Activated CD4-positive, alpha-beta memory T cell treated with anti-CD3 and anti-CD28 coated beads for 36 hours (primary cell): Measurements from ENCODE around the gene TCAIM. TPM values are rescaled to one million over a fixed set of nuclear protein-coding genes. Genes with fewer than 3 reads are reported as not detected.

Experiments
- CTCF ChIA-PET: fragments of 350-600 bp; sonication (Branson Sonifier 250); formaldehyde crosslinking; loops from one replicate; lab custom pipeline; 2021; ENCODE audit warnings: antibody characterized with exemption, inconsistent platforms; lab: Charles Lee
- POLR2A ChIA-PET: fragments of 350-600 bp; sonication (Branson Sonifier 250); formaldehyde crosslinking; loops from one replicate; lab custom pipeline; 2021; ENCODE audit warnings: antibody characterized with exemption; lab: Charles Lee
- DNase-seq: peaks from one replicate; pipeline ENCODE4 v3.0.0-alpha.2; 2020
- H3K27ac Mint-ChIP-seq: one replicate; pipeline ENCODE4 v1.8.0; 2021; ENCODE audit warnings: mixed read lengths
- H3K27me3 Mint-ChIP-seq: one replicate; pipeline ENCODE4 v1.8.0; 2021; ENCODE audit warnings: mixed read lengths
- H3K36me3 Mint-ChIP-seq: one replicate; pipeline ENCODE4 v1.8.0; 2021; ENCODE audit warnings: mixed read lengths
- H3K4me1 Mint-ChIP-seq: one replicate; pipeline ENCODE4 v1.8.0; 2021; ENCODE audit warnings: low read depth, mixed read lengths
- H3K4me3 Mint-ChIP-seq: one replicate; pipeline ENCODE4 v1.8.0; 2021; ENCODE audit warnings: mild to moderate bottlenecking, mixed read lengths
- H3K9me3 Mint-ChIP-seq: one replicate; pipeline ENCODE4 v1.8.0; 2021; ENCODE audit warnings: mixed read lengths
- intact Hi-C: fragments of 100-400 bp; cut with micrococcal nuclease; formaldehyde crosslinking; loops from one replicate; pipeline ENCODE4 v1.15.1; 2023
- total RNA-seq, 2 experiments: library from RNA; stranded (reverse); gene quantifications; one replicate each; pipeline ENCODE4 v1.2.3, GENCODE V29; 2021

TCAIM gene, protein sequence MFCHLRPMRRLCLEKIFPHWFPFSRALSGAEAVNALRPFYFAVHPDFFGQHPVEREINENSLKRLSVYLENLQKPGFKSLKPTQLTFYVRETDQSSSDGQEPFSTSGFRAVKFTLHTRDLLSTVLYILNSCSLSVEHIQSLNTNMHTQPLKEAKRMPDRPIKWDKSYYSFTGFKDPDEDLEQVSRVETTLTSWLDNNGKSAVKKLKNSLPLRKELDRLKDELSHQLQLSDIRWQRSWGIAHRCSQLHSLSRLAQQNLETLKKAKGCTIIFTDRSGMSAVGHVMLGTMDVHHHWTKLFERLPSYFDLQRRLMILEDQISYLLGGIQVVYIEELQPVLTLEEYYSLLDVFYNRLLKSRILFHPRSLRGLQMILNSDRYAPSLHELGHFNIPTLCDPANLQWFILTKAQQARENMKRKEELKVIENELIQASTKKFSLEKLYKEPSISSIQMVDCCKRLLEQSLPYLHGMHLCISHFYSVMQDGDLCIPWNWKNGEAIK
- 10 to 100 TPM; 17.2 to 17.9 TPM for total RNA-seq

DNA sequence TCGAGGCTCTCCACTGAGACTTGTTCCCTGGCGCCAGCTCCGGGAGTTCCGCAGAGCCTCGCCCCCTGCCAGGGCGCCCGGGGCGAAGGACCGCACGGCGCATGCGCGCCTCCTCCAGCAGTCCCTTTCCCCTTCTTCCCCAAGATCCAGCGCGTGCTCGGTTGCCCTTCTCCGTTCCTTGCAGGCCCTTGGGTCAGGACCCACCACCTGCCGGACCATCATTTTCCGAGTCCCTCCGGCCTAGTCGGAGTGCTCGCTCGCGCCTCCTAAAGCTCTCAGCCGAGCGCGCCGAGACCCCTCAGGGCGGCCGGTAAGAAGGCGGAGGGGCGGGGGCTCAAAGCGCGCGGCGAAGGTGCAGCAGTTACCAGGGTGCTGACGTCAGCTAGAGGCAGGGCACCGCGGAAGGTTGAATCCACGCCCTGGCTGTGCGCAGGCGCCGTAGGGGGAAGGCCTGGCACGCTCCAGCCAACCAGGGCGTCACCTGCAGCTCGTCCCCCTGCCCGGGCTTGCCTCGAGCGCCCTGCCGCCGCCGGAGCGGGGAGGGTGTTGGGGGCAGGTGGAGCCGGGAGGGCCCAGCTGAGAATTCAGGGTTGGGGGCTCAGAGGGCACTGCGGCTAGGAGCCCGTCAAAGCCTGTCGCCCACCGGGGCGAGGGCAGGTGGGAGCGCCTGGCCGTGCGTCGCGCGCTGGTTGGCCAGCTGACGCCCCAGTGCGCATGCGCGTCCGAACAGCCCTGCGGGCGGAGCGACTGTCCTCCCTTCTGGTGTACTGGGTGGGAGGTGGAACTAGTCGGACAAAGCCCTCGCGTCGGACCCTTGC lies at the start of gene TCAIM:
Gene TCAIM, plus strand, starts transcription at position 757 of the 818 bp plus-strand sequence. CDS start 16,017 bp downstream, outside the sequence.
- CTCF ChIA-PET, result interaction anchor here (0.7 to 1.8 kb wide), 3 partner anchors 14 to 525 kb away, joined by 3 to 10 read pairs (median 4); no protein-coding TSS in a partner anchor
- no peaks in the 10 kb centered on the region for H3K9me3 Mint-ChIP-seq
- peaks cover 6% of the 10 kb centered on the region for H3K27me3 Mint-ChIP-seq
- peak within 1 kb of the TSS; percentile 98 for H3K4me3 Mint-ChIP-seq
- H3K27ac Mint-ChIP-seq, result peak within 1 kb of the TSS; percentile 97
- POLR2A ChIA-PET, result interaction anchor here (0.8 to 2.1 kb wide), 7 partner anchors 102 to 424 kb away, joined by 3 to 18 read pairs (median 5); partner anchors contain the start of genes KIAA1143, KIF15, ZKSCAN7 and ZNF445
- peaks cover 2% of the 10 kb centered on the region for H3K36me3 Mint-ChIP-seq
- peaks cover 22% of the 10 kb centered on the region for H3K4me1 Mint-ChIP-seq
- intact Hi-C loops, result loop anchor here (1.0 to 10.0 kb wide), 7 partner anchors 101 to 1357 kb away; partner anchors contain the start of genes ABHD5, SNRK, ZNF197 and ZNF445
- peak; percentile 99 for DNase-seq

DNA sequence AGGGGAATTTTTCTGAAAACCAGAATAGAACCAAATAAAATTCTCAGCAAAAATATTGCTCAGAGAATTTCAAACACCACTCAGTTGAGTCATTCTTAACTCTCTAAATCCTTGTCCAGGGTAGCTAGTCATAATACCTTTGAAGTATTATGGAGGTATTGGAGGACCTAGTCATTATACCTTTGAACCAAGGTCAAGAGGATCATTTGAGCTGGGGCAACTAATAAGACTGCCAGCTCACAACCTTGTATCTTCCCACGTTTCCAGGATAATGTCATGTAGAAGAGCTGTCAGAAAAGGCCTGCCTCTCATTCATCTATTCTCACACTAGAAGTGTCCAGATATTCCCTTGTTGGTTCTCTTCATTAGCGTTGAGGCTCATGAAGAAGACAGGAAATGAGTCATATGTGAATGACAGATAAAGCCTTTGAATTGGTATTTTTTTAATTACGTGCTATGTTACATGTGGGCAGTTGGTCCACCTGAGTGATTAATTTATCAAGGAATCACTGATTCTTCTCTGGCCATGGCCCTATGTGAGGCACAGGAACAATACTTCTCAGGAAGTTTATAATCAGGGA lies 48.6 kb upstream of the TCAIM start:
- Mint-ChIP-seq H3K36me3 (no peaks in the 10 kb centered on the region), H3K4me1 (no peaks in the 10 kb centered on the region), H3K9me3 (no peaks in the 10 kb centered on the region), H3K27me3 (peaks cover 17% of the 10 kb centered on the region), H3K4me3 (no peak overlapping the region), H3K27ac (no peak overlapping the region)
- ChIA-PET CTCF (no interaction called here), POLR2A (no interaction called here)
- intact Hi-C loops, result no loop called here
- DNase-seq, result no peak

DNA sequence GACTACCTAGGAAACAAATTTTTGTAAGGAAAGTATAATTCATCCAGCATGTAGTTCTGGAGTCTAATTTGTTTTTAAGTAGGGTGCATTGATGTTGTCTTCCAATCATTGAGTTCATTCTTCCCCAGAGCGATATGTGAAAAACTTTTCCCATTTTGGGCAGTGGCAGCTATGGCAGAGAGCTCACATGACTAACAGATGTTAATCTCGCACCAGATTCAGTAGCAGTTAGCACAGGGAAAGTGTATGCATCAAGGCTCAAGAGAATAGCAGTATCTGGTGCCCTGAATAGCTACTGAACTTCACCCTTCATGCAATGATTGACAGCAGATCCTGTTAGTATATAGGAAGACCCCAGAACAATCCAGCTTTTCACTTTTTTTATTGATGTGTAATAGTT lies 46.3 kb upstream of the TCAIM start:
- Mint-ChIP-seq H3K4me3 (no peak overlapping the region), H3K9me3 (no peaks in the 10 kb centered on the region), H3K27me3 (peaks cover 27% of the 10 kb centered on the region), H3K36me3 (no peaks in the 10 kb centered on the region), H3K27ac (no peak overlapping the region), H3K4me1 (no peaks in the 10 kb centered on the region)
- intact Hi-C loops, result no loop called here
- CTCF ChIA-PET, result no interaction called here
- no peak for DNase-seq
- POLR2A ChIA-PET, result no interaction called here

DNA sequence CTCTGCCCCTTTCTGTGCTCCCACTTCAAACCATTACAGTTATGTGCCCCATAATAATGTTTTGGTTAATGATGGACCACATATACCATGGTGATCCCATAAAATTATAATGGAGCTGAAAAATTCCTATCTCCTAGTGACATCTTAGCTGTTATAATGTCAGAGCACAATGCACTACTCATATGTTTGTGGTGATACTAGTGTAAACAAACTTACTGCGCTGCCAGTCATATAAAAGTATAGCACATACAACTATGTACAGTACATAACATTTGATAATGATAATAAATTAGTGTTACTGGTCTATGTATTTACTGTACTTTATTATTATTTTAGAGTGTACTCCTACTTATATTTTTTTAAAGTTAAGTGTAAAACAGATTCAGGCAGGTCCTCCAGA lies 45.6 kb upstream of the TCAIM start:
- CTCF ChIA-PET, result no interaction called here
- DNase-seq, result no peak
- H3K36me3 Mint-ChIP-seq, result no peaks in the 10 kb centered on the region
- H3K9me3 Mint-ChIP-seq, result no peaks in the 10 kb centered on the region
- POLR2A ChIA-PET, result no interaction called here
- H3K27ac Mint-ChIP-seq, result no peak overlapping the region
- intact Hi-C loops, result no loop called here
- no peak overlapping the region for H3K4me3 Mint-ChIP-seq
- H3K27me3 Mint-ChIP-seq, result peaks cover 25% of the 10 kb centered on the region
- H3K4me1 Mint-ChIP-seq, result no peaks in the 10 kb centered on the region

DNA sequence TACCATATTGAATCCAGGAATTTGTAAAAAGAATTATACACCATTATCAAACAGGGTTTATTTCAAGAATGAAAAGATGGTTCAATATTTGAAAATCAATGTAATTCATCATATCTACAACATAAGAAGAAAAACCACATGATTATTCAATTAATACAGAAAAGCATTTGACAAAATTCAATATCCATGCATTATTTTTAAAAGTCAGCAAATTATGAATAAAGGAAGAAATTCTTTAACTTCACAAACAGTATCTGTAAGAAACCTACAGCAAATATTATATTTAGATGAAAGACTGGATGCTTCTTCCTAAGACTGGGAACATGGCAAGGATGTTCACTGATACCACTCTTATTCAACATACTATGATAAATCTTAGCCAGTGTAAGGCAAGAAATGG lies 41.3 kb upstream of the TCAIM start:
- H3K27me3 Mint-ChIP-seq, result peaks cover 19% of the 10 kb centered on the region
- no peak overlapping the region for H3K4me3 Mint-ChIP-seq
- intact Hi-C loops, result no loop called here
- H3K36me3 Mint-ChIP-seq, result no peaks in the 10 kb centered on the region
- ChIA-PET CTCF (no interaction called here), POLR2A (no interaction called here)
- H3K4me1 Mint-ChIP-seq, result no peaks in the 10 kb centered on the region
- DNase-seq, result no peak
- H3K27ac Mint-ChIP-seq, result no peak overlapping the region
- no peaks in the 10 kb centered on the region for H3K9me3 Mint-ChIP-seq

DNA sequence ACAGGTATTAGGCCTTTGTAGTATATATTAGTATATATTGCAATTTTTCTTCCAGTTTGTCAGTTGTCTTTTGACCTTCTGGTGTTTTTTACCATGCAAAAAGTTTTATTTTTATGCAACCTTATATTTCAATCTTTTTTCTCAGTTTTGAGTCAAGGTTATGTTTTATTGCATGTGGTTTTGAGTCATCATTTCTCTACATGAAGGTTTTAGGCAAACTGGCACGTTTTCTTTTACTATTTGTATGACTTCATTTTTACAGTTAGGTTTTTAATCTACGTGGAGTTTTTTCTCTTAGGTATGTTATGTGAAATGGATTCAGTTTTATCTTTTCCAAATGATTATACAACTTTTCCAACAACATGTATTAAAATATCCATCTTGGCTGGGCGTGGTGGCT lies 36.8 kb upstream of the TCAIM start:
- Mint-ChIP-seq H3K4me1 (no peaks in the 10 kb centered on the region), H3K4me3 (no peak overlapping the region), H3K27ac (no peak overlapping the region), H3K36me3 (no peaks in the 10 kb centered on the region), H3K27me3 (peaks cover 5% of the 10 kb centered on the region), H3K9me3 (no peaks in the 10 kb centered on the region)
- ChIA-PET CTCF (no interaction called here), POLR2A (no interaction called here)
- intact Hi-C loops, result no loop called here
- DNase-seq, result no peak

DNA sequence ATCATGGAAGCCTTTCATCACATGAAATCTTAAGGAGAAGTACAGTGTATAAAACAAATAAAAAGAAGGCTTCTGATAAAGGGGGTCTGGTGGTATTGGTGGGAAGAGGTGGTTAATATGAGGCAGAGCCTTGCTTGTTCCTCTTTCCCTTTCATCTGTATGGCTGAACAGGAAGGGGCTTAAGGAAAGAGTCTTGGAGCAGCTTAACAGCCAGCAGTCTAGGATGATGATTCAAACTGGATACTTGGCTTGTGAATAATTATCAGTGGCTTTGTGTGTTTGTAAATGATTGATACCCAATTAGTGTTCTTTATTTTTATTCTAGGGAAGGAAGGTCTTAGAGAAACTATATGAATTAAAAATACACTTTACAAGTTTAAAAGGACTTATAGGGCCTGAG lies 29.1 kb upstream of the TCAIM start:
- no peaks in the 10 kb centered on the region for H3K9me3 Mint-ChIP-seq
- DNase-seq, result no peak
- H3K27ac Mint-ChIP-seq, result no peak overlapping the region
- no peaks in the 10 kb centered on the region for H3K36me3 Mint-ChIP-seq
- peaks cover 6% of the 10 kb centered on the region for H3K27me3 Mint-ChIP-seq
- ChIA-PET CTCF (no interaction called here), POLR2A (no interaction called here)
- intact Hi-C loops, result no loop called here
- H3K4me1 Mint-ChIP-seq, result no peaks in the 10 kb centered on the region
- H3K4me3 Mint-ChIP-seq, result no peak overlapping the region

DNA sequence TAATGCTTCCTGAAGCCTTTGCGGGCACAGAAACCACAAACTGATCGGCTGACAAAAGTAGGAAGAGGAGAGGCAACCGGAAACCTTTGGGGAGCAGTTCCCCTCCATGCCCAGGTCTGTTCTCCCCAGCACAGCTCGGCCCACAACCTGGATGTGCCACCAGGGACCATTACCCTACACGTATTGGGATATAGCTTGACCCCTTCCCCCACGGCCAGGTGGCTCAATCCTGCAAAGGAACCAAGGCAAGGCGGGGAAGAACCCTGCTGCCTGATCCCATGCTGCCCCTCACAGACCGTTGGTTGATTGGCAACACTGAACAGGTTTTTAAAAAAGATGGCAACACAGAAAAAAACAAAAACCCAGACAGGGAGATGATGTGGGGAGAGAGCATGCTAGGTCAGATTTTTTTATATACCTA lies 19.7 kb upstream of the TCAIM start:
- no peaks in the 10 kb centered on the region for H3K4me1 Mint-ChIP-seq
- ChIA-PET POLR2A (no interaction called here), CTCF (no interaction called here)
- H3K4me3 Mint-ChIP-seq, result no peak overlapping the region
- no peaks in the 10 kb centered on the region for H3K36me3 Mint-ChIP-seq
- H3K27ac Mint-ChIP-seq, result no peak overlapping the region
- no peak for DNase-seq
- no peaks in the 10 kb centered on the region for H3K9me3 Mint-ChIP-seq
- intact Hi-C loops, result no loop called here
- peaks cover 6% of the 10 kb centered on the region for H3K27me3 Mint-ChIP-seq

DNA sequence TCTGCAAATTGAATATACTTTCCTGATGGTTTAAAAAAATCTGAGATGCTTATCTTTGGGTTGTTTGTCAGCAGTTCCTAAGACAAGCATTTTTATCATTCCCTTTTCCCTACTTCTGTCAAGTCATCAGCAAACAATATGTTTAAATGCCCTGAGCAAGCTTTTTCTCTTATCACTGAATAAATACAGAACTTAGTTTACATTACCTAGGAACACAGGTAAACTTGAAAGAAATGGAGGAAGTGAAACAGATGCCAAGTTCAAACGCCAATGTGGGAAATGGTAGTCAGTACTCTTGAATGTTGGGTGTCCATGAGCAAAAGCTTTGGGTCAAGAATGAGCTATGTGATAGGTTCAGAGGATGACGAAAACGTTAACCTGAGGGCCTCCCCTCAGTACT lies 17.2 kb upstream of the TCAIM start:
- intact Hi-C loops, result loop anchor here (5.0 kb wide), 2 partner anchors 191 to 211 kb away; no protein-coding TSS in a partner anchor
- no peaks in the 10 kb centered on the region for H3K36me3 Mint-ChIP-seq
- H3K27ac Mint-ChIP-seq, result no peak overlapping the region
- no peaks in the 10 kb centered on the region for H3K4me1 Mint-ChIP-seq
- ChIA-PET CTCF (interaction anchor here (1.4 to 3.0 kb wide), 2 partner anchors 8 to 211 kb away, joined by 5 to 13 read pairs; no protein-coding TSS in a partner anchor), POLR2A (no interaction called here)
- H3K9me3 Mint-ChIP-seq, result no peaks in the 10 kb centered on the region
- H3K27me3 Mint-ChIP-seq, result peaks cover 10% of the 10 kb centered on the region
- no peak for DNase-seq
- H3K4me3 Mint-ChIP-seq, result no peak overlapping the region

DNA sequence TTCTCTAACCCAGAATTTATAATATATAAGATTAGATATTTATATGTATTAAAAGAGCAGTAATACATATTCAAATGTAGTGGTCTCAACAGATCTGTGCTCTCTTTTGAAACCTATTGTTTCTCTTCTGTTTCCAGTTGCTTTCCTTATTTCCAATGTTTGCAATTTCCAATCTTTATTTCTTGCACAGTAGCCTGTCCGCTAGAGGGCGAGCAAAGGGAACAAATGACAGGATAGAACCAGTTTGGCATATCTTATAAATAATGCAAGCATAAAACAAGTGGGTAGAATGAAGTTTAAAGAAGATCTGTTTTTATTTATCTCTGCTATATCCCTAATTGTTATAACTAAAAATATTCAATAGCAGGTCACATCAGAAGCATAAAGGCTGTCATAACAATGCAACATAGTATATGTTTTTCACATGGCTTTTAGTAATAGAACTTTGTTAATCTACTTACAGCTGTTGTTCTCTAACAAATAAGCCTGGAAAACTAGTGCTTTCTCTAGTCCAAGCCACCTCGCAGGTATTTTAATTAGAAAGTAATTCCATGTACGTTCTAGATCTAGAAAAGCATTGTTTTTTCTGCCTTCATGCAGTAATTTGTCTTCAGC lies 15.1 kb upstream of the TCAIM start:
- DNase-seq, result peak; percentile 65
- Mint-ChIP-seq H3K9me3 (no peaks in the 10 kb centered on the region), H3K27me3 (peaks cover 6% of the 10 kb centered on the region), H3K4me3 (no peak overlapping the region), H3K36me3 (no peaks in the 10 kb centered on the region), H3K27ac (no peak overlapping the region), H3K4me1 (no peaks in the 10 kb centered on the region)
- POLR2A ChIA-PET, result no interaction called here
- intact Hi-C loops, result loop anchor here (5.0 kb wide), 2 partner anchors 189 to 209 kb away; no protein-coding TSS in a partner anchor
- CTCF ChIA-PET, result interaction anchor here (0.6 to 3.0 kb wide), 13 partner anchors 8 to 591 kb away, joined by 3 to 13 read pairs (median 4); partner anchors contain the start of genes TCAIM and ZNF502

DNA sequence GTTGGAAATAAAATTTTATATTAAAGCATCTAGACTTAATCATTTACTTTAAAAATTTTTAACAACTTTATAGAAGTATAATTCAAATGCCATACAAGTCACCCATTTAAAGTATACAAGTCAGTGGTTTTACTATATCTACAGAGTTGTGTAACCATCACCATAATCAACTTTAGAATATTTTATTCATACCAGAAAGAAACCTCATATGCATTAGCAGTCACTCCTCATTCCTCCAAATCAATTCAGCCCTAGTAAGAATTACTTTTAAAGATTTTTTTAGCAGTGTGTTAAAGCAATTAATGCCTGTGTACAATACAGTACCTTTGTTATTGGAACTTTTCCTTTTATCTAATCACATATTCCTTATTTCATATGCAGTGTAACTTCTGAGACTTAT lies 14.0 kb upstream of the TCAIM start:
- intact Hi-C loops, result loop anchor here (5.0 kb wide), 2 partner anchors 188 to 208 kb away; no protein-coding TSS in a partner anchor

More for the DNA sequence above, 14.0 kb upstream of the TCAIM start:
- CTCF ChIA-PET, result interaction anchor here (1.0 to 2.3 kb wide), 5 partner anchors 11 to 590 kb away, joined by 4 to 10 read pairs (median 4); partner anchors contain the start of gene TCAIM
- POLR2A ChIA-PET, result no interaction called here
- Mint-ChIP-seq H3K27ac (no peak overlapping the region), H3K27me3 (peaks cover 8% of the 10 kb centered on the region), H3K9me3 (no peaks in the 10 kb centered on the region), H3K36me3 (no peaks in the 10 kb centered on the region), H3K4me3 (no peak overlapping the region), H3K4me1 (no peaks in the 10 kb centered on the region)
- DNase-seq, result no peak
